CD4-positive, alpha-beta memory T cell (primary cell): ENCODE data around the gene RYR1. TPM values are rescaled to one million over a fixed set of nuclear protein-coding genes. Genes with fewer than 3 reads are reported as not detected.
A peak's percentile ranks its signal among the peaks of the same experiment; 100 is the strongest.

Experiments used
- CTCF ChIA-PET: fragments of 350-600 bp; sonication (Branson Sonifier 250); formaldehyde crosslinking; loops from one replicate; lab custom pipeline; 2021; ENCODE audit warnings: inconsistent platforms; ENCODE audit not compliant: partially characterized antibody; lab: Charles Lee
- POLR2A ChIA-PET: fragments of 350-600 bp; sonication (Branson Sonifier 250); formaldehyde crosslinking; loops from one replicate; lab custom pipeline; 2021; ENCODE audit not compliant: partially characterized antibody; lab: Charles Lee
- DNase-seq, 5 donors: peaks; one replicate each; pipeline versions ENCODE4 v3.0.0 to v3.0.0-alpha.2; 2020 to 2022; ENCODE audit warnings: mixed read lengths in 1 of 5
- H3K27ac ChIP-seq: one replicate; pipeline ENCODE4 v1.7.0; 2013; ENCODE audit warnings: low read depth, low read length
- H3K27me3 ChIP-seq: 2 replicates; pipeline ENCODE4 v1.7.0; 2013; ENCODE audit warnings: mild to moderate bottlenecking, low read length, moderate library complexity; ENCODE audit not compliant: insufficient read depth
- H3K36me3 ChIP-seq: 2 replicates; pipeline ENCODE4 v1.7.0; 2013; ENCODE audit warnings: mild to moderate bottlenecking, low read length, moderate library complexity; ENCODE audit not compliant: insufficient read depth
- H3K4me1 ChIP-seq: 2 replicates; pipeline ENCODE4 v1.7.0; 2013; ENCODE audit warnings: mild to moderate bottlenecking, low read length, moderate library complexity; ENCODE audit not compliant: insufficient read depth
- H3K4me3 ChIP-seq, 2 donors: one replicate each; pipeline ENCODE4 v1.7.0; 2013; ENCODE audit warnings: low read length in 2 of 2, mild to moderate bottlenecking in 1 of 2
- H3K9me3 ChIP-seq, 2 donors: one replicate each; pipeline ENCODE4 v1.7.0; 2013; ENCODE audit warnings: low read length in 2 of 2, control low read depth in 1 of 2; ENCODE audit not compliant: control insufficient read depth in 1 of 2
- H3K27ac Mint-ChIP-seq, 7 donors: one replicate each; pipeline ENCODE4 v1.8.0; 2020 to 2021; ENCODE audit warnings: mixed read lengths in 7 of 7, mild to moderate bottlenecking in 6 of 7, inconsistent platforms in 3 of 7, moderate library complexity in 3 of 7
- H3K27me3 Mint-ChIP-seq, 2 donors: one replicate each; pipeline ENCODE4 v1.8.0; 2020 to 2021; ENCODE audit warnings: mixed read lengths in 2 of 2
- H3K36me3 Mint-ChIP-seq, 2 donors: one replicate each; pipeline ENCODE4 v1.8.0; 2020 to 2021; ENCODE audit warnings: mixed read lengths in 2 of 2, inconsistent platforms in 1 of 2, mild to moderate bottlenecking in 1 of 2
- H3K4me1 Mint-ChIP-seq, 4 donors: one replicate each; pipeline ENCODE4 v1.8.0; 2020 to 2021; ENCODE audit warnings: mixed read lengths in 4 of 4, mild to moderate bottlenecking in 1 of 4
- H3K4me3 Mint-ChIP-seq, 8 donors: one replicate each; pipeline ENCODE4 v1.8.0; 2020 to 2021; ENCODE audit warnings: mixed read lengths in 8 of 8, mild to moderate bottlenecking in 7 of 8, moderate library complexity in 6 of 8, inconsistent platforms in 3 of 8
- H3K9me3 Mint-ChIP-seq, 8 donors: one replicate each; pipeline ENCODE4 v1.8.0; 2020 to 2021; ENCODE audit warnings: mixed read lengths in 8 of 8, mild to moderate bottlenecking in 5 of 8, inconsistent platforms in 3 of 8, moderate library complexity in 1 of 8
- intact Hi-C: fragments of 100-400 bp; cut with micrococcal nuclease; formaldehyde crosslinking; loops from one replicate; pipeline ENCODE4 v1.15.1; 2023
- polyA plus RNA-seq, 2 donors: library from polyadenylated mRNA; unstranded; fragments of 300-500 nt; fragmentation: Illumina TruSeq; gene quantifications; one replicate each; pipeline ENCODE4 v1.2.3, GENCODE V29; 2021
- total RNA-seq, 2 experiments: library from RNA; stranded (reverse); gene quantifications; one replicate each; pipeline ENCODE4 v1.2.3, GENCODE V29; 2021

RYR1 gene
- total and polyA plus RNA-seq, 4 experiments from 2014 or later: 0.02 to 6.2 (median 2.7) TPM

DNA sequence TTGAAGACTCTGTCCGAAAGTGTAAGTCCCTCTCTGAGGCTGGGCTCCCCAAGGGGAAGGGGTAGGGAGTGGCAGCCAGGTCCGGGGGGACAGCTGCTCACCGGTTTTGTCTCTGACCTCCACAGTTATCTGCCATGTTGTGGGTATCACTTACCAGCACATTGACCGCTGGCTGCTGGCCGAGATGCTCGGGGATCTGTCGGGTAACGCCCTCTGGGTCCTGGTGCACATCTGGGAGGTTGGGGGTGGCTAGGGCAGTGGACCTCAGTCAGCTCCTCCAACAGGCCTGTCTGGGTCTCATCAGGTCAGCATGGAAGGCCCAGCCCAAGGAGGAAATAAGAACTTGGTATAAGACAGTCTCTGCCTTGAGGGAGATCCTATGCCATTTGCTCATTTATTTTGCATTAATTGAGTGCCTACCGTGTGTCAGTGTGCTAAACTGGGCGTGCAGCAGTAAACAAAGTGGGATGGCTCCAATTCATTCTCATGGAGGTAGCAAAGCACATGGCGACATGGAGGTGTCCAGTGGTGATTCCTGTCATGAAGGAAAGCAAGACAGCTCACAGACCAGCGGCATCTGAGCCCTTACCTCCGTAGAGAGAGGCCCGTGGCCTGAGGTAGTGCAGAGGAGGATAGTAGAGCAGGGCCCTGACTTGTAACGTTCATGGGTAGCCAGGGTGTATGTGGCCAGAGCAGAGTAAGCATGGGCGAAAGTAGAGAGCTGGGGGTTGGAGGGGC lies 199.2 kb downstream of the RYR1 start:
- H3K4me3 ChIP-seq: no peak overlapping the region
- Mint-ChIP-seq H3K9me3 (peaks cover 0 to 5% (median 0%) of the 10 kb centered on the region in 8 donors), H3K36me3 (peaks cover 37 to 56% of the 10 kb centered on the region in 2 donors), H3K4me3 (no peak overlapping the region), H3K27ac (peak overlapping the region in 3 of 7 donors; percentile 18 to 73 (median 69)), H3K27me3 (no peaks in the 10 kb centered on the region), H3K4me1 (peaks cover 10 to 40% (median 28%) of the 10 kb centered on the region in 4 donors)
- POLR2A ChIA-PET: interaction anchor here (3.7 kb wide), 1 partner anchor 88 kb away, joined by 23 read pairs; no protein-coding TSS in a partner anchor
- peaks cover 32% of the 10 kb centered on the region for H3K4me1 ChIP-seq
- peaks cover 24% of the 10 kb centered on the region for H3K36me3 ChIP-seq
- intact Hi-C loops: no loop called here
- H3K27me3 ChIP-seq: no peaks in the 10 kb centered on the region
- no peak overlapping the region for H3K27ac ChIP-seq
- no peaks in the 10 kb centered on the region for H3K9me3 ChIP-seq
- CTCF ChIA-PET: interaction anchor here (0.8 to 7.6 kb wide), 5 partner anchors 11 to 229 kb away, joined by 3 to 161 read pairs (median 5); partner anchors contain the start of genes EIF3K and FAM98C
- DNase-seq: no peak

DNA sequence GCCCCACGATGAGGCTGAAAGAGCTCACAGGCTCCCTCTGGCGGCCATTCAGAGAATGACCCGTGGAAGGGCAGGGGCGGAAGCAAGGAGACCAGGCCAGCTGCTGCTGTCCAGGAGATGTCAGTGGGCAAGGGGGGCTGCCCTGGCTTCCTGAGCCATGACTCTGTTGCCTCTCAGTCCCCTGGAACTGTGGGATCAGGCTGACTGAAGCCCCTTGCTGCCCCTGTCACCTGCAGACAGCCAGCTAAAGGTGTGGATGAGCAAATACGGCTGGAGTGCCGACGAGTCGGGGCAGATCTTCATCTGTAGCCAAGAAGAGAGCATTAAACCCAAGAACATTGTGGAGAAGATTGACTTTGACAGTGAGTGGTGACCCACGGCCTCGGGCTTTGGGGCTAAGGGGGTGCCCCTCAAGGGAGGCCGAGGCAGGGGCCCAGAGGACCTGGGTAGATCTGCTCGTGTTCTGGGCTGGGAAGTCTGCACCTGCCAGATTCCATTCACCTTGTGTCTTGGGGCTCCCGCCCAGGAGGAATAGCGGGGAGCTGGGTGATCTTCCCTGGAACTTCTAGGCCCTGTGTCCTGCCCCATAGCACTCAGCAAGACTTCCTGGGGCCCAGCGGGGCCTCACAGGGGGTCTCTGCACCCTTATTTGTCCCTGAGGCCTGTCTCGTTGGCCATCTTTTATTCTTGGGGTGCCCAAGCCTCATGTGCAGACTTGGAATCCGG lies 201.4 kb downstream of the RYR1 start:
- H3K27me3 Mint-ChIP-seq: no peaks in the 10 kb centered on the region
- Histone ChIP-seq H3K4me3 (no peak overlapping the region), H3K4me1 (peaks cover 32% of the 10 kb centered on the region), H3K27ac (peak overlapping the region; percentile 23), H3K36me3 (peaks cover 17% of the 10 kb centered on the region), H3K27me3 (no peaks in the 10 kb centered on the region), H3K9me3 (no peaks in the 10 kb centered on the region)
- peak overlapping the region in 5 of 8 donors; percentile 32 to 70 (median 57) for H3K4me3 Mint-ChIP-seq
- CTCF ChIA-PET: interaction anchor here (0.7 to 7.6 kb wide), 37 partner anchors 9 to 299 kb away, joined by 3 to 161 read pairs (median 5); partner anchors contain the start of genes ACTN4, EIF3K, FAM98C and MAP4K1
- peak overlapping the region; percentile 82 to 92 (median 90) for H3K27ac Mint-ChIP-seq
- intact Hi-C loops: loop anchor here (1.0 to 5.0 kb wide), 5 partner anchors 16 to 232 kb away; partner anchors contain the start of genes EIF3K and FAM98C
- POLR2A ChIA-PET: interaction anchor here (0.7 to 3.7 kb wide), 12 partner anchors 12 to 444 kb away, joined by 3 to 23 read pairs (median 6); partner anchors contain the start of genes ACTN4, EIF3K, FAM98C and MAP4K1
- peaks cover 0 to 3% (median 0%) of the 10 kb centered on the region in 8 donors for H3K9me3 Mint-ChIP-seq
- H3K4me1 Mint-ChIP-seq: peaks cover 10 to 41% (median 27%) of the 10 kb centered on the region in 4 donors
- peaks cover 25 to 37% of the 10 kb centered on the region in 2 donors for H3K36me3 Mint-ChIP-seq
- DNase-seq: peak; percentile 59 to 74 (median 68)

DNA sequence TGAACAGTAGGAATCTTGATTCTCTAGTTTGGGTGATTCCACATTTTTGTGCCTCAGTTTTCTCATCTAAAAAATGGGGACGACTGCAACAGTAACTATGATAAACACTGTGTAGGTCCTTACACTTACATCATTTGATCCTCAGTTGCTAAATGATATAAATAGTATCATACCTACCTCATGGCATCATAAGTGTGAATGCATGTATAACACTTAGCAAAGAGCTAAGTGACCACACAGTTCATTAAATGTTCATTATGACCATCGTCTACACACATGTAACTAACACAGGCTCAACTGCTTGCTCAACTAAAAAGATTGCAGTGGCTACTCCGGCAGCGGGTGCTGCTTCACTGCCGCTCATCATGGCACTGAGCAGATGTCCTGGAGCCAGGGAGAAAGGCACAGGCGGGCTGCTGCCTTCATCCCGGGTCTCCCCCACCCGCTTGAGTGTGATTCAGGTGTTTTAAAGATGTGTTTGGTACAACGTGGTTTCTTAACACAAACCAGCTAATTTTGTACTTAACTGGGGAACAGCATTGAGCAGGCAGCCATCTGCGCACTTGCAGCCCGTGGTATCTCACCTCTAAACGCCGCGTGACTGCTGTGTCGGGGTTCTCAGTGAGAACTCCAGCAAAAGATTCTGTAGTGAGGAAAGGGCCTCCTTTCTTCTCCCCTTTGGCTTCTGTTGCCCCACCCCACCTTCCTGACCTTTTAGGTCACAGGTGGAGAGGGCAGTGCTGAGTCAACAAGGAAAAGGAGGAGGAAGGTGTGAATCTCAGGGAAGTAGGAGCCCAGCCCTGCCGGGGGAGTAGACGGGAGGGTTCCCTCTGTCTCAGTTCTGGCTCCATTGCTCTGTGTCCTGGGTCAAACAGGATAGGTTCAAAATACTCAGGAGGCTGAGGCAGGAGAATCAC lies 202.2 kb downstream of the RYR1 start:
- Mint-ChIP-seq H3K9me3 (peaks cover 0 to 3% (median 0%) of the 10 kb centered on the region in 8 donors), H3K27me3 (no peaks in the 10 kb centered on the region), H3K27ac (peak overlapping the region in 5 of 7 donors; percentile 47 to 75 (median 65)), H3K36me3 (peaks cover 23 to 32% of the 10 kb centered on the region in 2 donors), H3K4me3 (peak overlapping the region in 2 of 8 donors; percentile 17 to 25), H3K4me1 (peaks cover 10 to 41% (median 27%) of the 10 kb centered on the region in 4 donors)
- ChIA-PET POLR2A (interaction anchor here (0.9 to 3.7 kb wide), 11 partner anchors 12 to 235 kb away, joined by 3 to 23 read pairs (median 6); partner anchors contain the start of genes ACTN4, EIF3K, FAM98C and MAP4K1), CTCF (interaction anchor here (0.7 to 7.6 kb wide), 28 partner anchors 10 to 298 kb away, joined by 3 to 161 read pairs (median 8); partner anchors contain the start of genes ACTN4, EIF3K, FAM98C and MAP4K1)
- Histone ChIP-seq H3K36me3 (peaks cover 17% of the 10 kb centered on the region), H3K4me3 (no peak overlapping the region), H3K27me3 (no peaks in the 10 kb centered on the region), H3K9me3 (no peaks in the 10 kb centered on the region), H3K4me1 (peaks cover 32% of the 10 kb centered on the region), H3K27ac (peak overlapping the region; percentile 41)
- intact Hi-C loops: loop anchor here (2.0 to 5.0 kb wide), 2 partner anchors 45 to 78 kb away; no protein-coding TSS in a partner anchor
- no peak for DNase-seq

Other genes starting within 250 kb of the RYR1 start
- gene DPF1, start 209.5 kb upstream of the RYR1 start, total RNA-seq: not detected
- gene DPF1, start 209.5 kb upstream of the RYR1 start, polyA plus RNA-seq: not detected
- not detected for gene PPP1R14A, start 177.3 kb upstream of the RYR1 start, total RNA-seq
- gene PPP1R14A, start 177.3 kb upstream of the RYR1 start, polyA plus RNA-seq: not detected
- gene SPINT2, start 169.1 kb upstream of the RYR1 start, total RNA-seq: 10 to 100 TPM; 35.7 to 40.4 TPM
- 10 to 100 TPM; 72.3 to 94.5 TPM for gene SPINT2, start 169.1 kb upstream of the RYR1 start, polyA plus RNA-seq
- not detected for gene C19orf33, start 129.4 kb upstream of the RYR1 start, total RNA-seq
- not detected for gene C19orf33, start 129.4 kb upstream of the RYR1 start, polyA plus RNA-seq
- 10 to 100 TPM; 35.8 to 38.4 TPM for gene YIF1B, start 117.7 kb upstream of the RYR1 start, total RNA-seq
- gene YIF1B, start 117.7 kb upstream of the RYR1 start, polyA plus RNA-seq: 10 to 100 TPM; 44.6 to 57.4 TPM
- gene KCNK6, start 113.8 kb upstream of the RYR1 start, total RNA-seq: 10 to 100 TPM; 14.5 to 14.9 TPM
- 1 to 10 TPM; 1.3 to 7.4 TPM for gene KCNK6, start 113.8 kb upstream of the RYR1 start, polyA plus RNA-seq
- gene CATSPERG, start 97.9 kb upstream of the RYR1 start, total RNA-seq: 10 to 100 TPM; 23.3 to 27.0 TPM
- 1 to 10 TPM; 2.2 to 3.7 TPM for gene CATSPERG, start 97.9 kb upstream of the RYR1 start, polyA plus RNA-seq
- gene PSMD8, start 59.1 kb upstream of the RYR1 start, total RNA-seq: 10 to 100 TPM; 89.6 to 90.6 TPM
- 100 to 1,000 TPM; 178 to 197 TPM for gene PSMD8, start 59.1 kb upstream of the RYR1 start, polyA plus RNA-seq
- under 1 TPM in 1 of 2 experiments, not detected in 1; 0.15 TPM for gene GGN, start 45.7 kb upstream of the RYR1 start, total RNA-seq
- not detected for gene GGN, start 45.7 kb upstream of the RYR1 start, polyA plus RNA-seq
- 1 to 10 TPM; 3.0 to 3.8 TPM for gene SPRED3, start 45.0 kb upstream of the RYR1 start, total RNA-seq
- under 1 TPM in 1 of 2 donors, not detected in 1; 0.07 TPM for gene SPRED3, start 45.0 kb upstream of the RYR1 start, polyA plus RNA-seq
- gene FAM98C, start 30.6 kb upstream of the RYR1 start, total RNA-seq: 10 to 100 TPM; 53.1 to 53.8 TPM
- gene FAM98C, start 30.6 kb upstream of the RYR1 start, polyA plus RNA-seq: 10 to 100 TPM; 18.2 to 22.2 TPM
- gene RASGRP4, start 7.5 kb upstream of the RYR1 start, total RNA-seq: under 1 TPM in 1 of 2 experiments, not detected in 1; 0.33 TPM
- gene RASGRP4, start 7.5 kb upstream of the RYR1 start, polyA plus RNA-seq: under 1 TPM; 0.06 to 0.31 TPM
- gene MAP4K1, start 184.3 kb downstream of the RYR1 start, total RNA-seq: 100 to 1,000 TPM; 346 to 361 TPM
- gene MAP4K1, start 184.3 kb downstream of the RYR1 start, polyA plus RNA-seq: 100 to 1,000 TPM; 142 to 177 TPM
- 100 to 1,000 TPM; 320 to 340 TPM for gene EIF3K, start 185.5 kb downstream of the RYR1 start, total RNA-seq
- gene EIF3K, start 185.5 kb downstream of the RYR1 start, polyA plus RNA-seq: 100 to 1,000 TPM; 364 to 424 TPM
- gene ACTN4, start 214.0 kb downstream of the RYR1 start, total RNA-seq: 100 to 1,000 TPM; 151 to 155 TPM
- gene ACTN4, start 214.0 kb downstream of the RYR1 start, polyA plus RNA-seq: 10 to 100 TPM in 1 of 2 donors, 1 to 10 TPM in 1; 4.0 to 24.4 TPM